HEK293T (cell line): Measurements from ENCODE around the gene ENTPD1.

Experiments
- ARNT ChIP-seq: fragments of 450-650 bp; IDR thresholded peaks from 2 replicates; pipeline ENCODE4 v1.6.1; 2017; ENCODE audit warnings: mild to moderate bottlenecking
- BHLHE40 ChIP-seq: fragments of 450-650 bp; IDR thresholded peaks from 2 replicates; pipeline ENCODE4 v1.6.1; 2016; ENCODE audit warnings: mild to moderate bottlenecking, moderate library complexity, borderline replicate concordance
- ELF4 ChIP-seq: fragments of 450-650 bp; IDR thresholded peaks from 2 replicates; pipeline ENCODE4 v1.6.1; 2017; ENCODE audit warnings: antibody characterized with exemption
- FOXA1 ChIP-seq: fragments of 450-650 bp; IDR thresholded peaks from 2 replicates; pipeline ENCODE4 v1.6.1; 2016; ENCODE audit warnings: mild to moderate bottlenecking
- FOXM1 ChIP-seq: fragments of 450-650 bp; IDR thresholded peaks from 2 replicates; pipeline ENCODE4 v1.6.1; 2017; ENCODE audit warnings: mild to moderate bottlenecking, borderline replicate concordance
- HDGF ChIP-seq: fragments of 450-650 bp; IDR thresholded peaks from 2 replicates; pipeline ENCODE4 v1.6.1; 2017; ENCODE audit warnings: antibody characterized with exemption, borderline replicate concordance
- NFRKB ChIP-seq: fragments of 450-650 bp; IDR thresholded peaks from 2 replicates; pipeline ENCODE4 v1.6.1; 2016; ENCODE audit warnings: mild to moderate bottlenecking, moderate library complexity
- PKNOX1 ChIP-seq: fragments of 450-650 bp; IDR thresholded peaks from 2 replicates; pipeline ENCODE4 v1.6.1; 2016
- SP1 ChIP-seq: fragments of 450-650 bp; IDR thresholded peaks from 2 replicates; pipeline ENCODE4 v1.6.1; 2017
- TARDBP ChIP-seq: fragments of 450-650 bp; IDR thresholded peaks from 2 replicates; pipeline ENCODE4 v1.6.1; 2016

GRCh38 chr10:95831515-95831914 lies 75.6 kb downstream of the ENTPD1 start:
- TF ChIP-seq SP1: no peak
- TF ChIP-seq PKNOX1: no peak
- no peak for TF ChIP-seq ARNT
- no peak for TF ChIP-seq FOXM1
- no peak for TF ChIP-seq NFRKB
- TF ChIP-seq HDGF: no peak
- TF ChIP-seq BHLHE40: no peak
- no peak for TF ChIP-seq FOXA1
- no peak for TF ChIP-seq ELF4
- no peak for TF ChIP-seq TARDBP
